NT2/D1 (cell line): Measurements from ENCODE around the gene CCER1.

Experiments used
- YY1 ChIP-seq: IDR thresholded peaks from 2 replicates; pipeline ENCODE4 v1.6.1; 2011; ENCODE audit not compliant: insufficient read length, insufficient read depth
- ZNF274 ChIP-seq: IDR thresholded peaks from 2 replicates; pipeline ENCODE4 v1.6.1; 2011; ENCODE audit warnings: mild to moderate bottlenecking, low read depth, low read length

- no peak for TF ChIP-seq ZNF274
- no peak for TF ChIP-seq YY1
Observed at GRCh38 chr12:90987520-90987919, 32.5 kb upstream of the CCER1 start.
